MM.1S (cell line): ENCODE measurements around the gene FRAT2.
A peak's percentile ranks its signal among the peaks of the same experiment; 100 is the strongest.

Experiments used
- DNase-seq: peaks from one replicate; pipeline ENCODE4 v3.0.0-alpha.2; 2015
- H2AFZ ChIP-seq: fragments of 300-600 bp; sonication (generic); 2 replicates; pipeline ENCODE4 v1.6.0; 2016; ENCODE audit warnings: antibody characterized with exemption, low read length
- H3F3A ChIP-seq: fragments of 300-600 bp; sonication (generic); 2 replicates; pipeline ENCODE4 v1.6.1; 2016; ENCODE audit warnings: mild to moderate bottlenecking, antibody characterized with exemption, low read length, moderate library complexity, mixed read lengths; ENCODE audit not compliant: insufficient read depth
- H3K27ac ChIP-seq: fragments of 300-600 bp; sonication (generic); 2 replicates; pipeline ENCODE4 v1.5.1; 2016; ENCODE audit warnings: mild to moderate bottlenecking, low read length
- H3K27me3 ChIP-seq: fragments of 300-600 bp; sonication (generic); replicated peaks from 2 replicates; pipeline ENCODE4 v1.6.0; 2016; ENCODE audit warnings: low read length; ENCODE audit not compliant: insufficient read depth
- H3K36me3 ChIP-seq: fragments of 300-600 bp; sonication (generic); replicated peaks from 2 replicates; pipeline ENCODE4 v1.6.1; 2016; ENCODE audit warnings: mild to moderate bottlenecking, low read length, mixed read lengths; ENCODE audit not compliant: insufficient read depth
- H3K4me1 ChIP-seq: fragments of 300-600 bp; sonication (generic); 2 replicates; pipeline ENCODE4 v1.6.1; 2016; ENCODE audit warnings: low read length, mixed read lengths
- H3K4me2 ChIP-seq: fragments of 300-600 bp; sonication (generic); 2 replicates; pipeline ENCODE4 v1.6.0; 2016; ENCODE audit warnings: low read depth, low read length
- H3K4me3 ChIP-seq: fragments of 300-600 bp; sonication (generic); 2 replicates; pipeline ENCODE4 v1.5.1; 2016; ENCODE audit warnings: low read length, mixed read lengths
- H3K79me2 ChIP-seq: fragments of 300-600 bp; sonication (generic); 2 replicates; pipeline ENCODE4 v1.6.1; 2016; ENCODE audit warnings: mixed run types, low read length, mixed read lengths
- H3K9ac ChIP-seq: fragments of 300-600 bp; sonication (generic); 2 replicates; pipeline ENCODE4 v1.6.1; 2016; ENCODE audit warnings: low read length, mixed read lengths
- H3K9me2 ChIP-seq: fragments of 300-600 bp; sonication (generic); replicated peaks from 2 replicates; pipeline ENCODE4 v1.6.1; 2016; ENCODE audit warnings: mild to moderate bottlenecking, low read length, mixed read lengths; ENCODE audit not compliant: insufficient read depth
- H3K9me3 ChIP-seq: fragments of 300-600 bp; sonication (generic); replicated peaks from 2 replicates; pipeline ENCODE4 v1.6.1; 2016; ENCODE audit warnings: mild to moderate bottlenecking, low read length, mixed read lengths; ENCODE audit not compliant: insufficient read depth
- H4K20me1 ChIP-seq: fragments of 300-600 bp; sonication (generic); 2 replicates; pipeline ENCODE4 v1.6.1; 2016; ENCODE audit warnings: mild to moderate bottlenecking, low read length, moderate library complexity, mixed read lengths; ENCODE audit not compliant: insufficient read depth
- EZH2 ChIP-seq: fragments of 300-600 bp; sonication (generic); optimal IDR thresholded peaks from 2 replicates; pipeline ENCODE3; 2017; ENCODE audit warnings: low read depth, mild to moderate bottlenecking, antibody characterized with exemption, low read length, mixed read lengths
- EZH2phosphoT487 ChIP-seq: fragments of 300-600 bp; sonication (generic); IDR thresholded peaks from 2 replicates; pipeline ENCODE4 v1.6.1; 2018; ENCODE audit warnings: antibody characterized with exemption, low read length
- TF ChIP-seq, protein P1 (sequence below): fragments of 300-600 bp; sonication (generic); IDR thresholded peaks from 2 replicates; pipeline ENCODE4 v1.5.1; 2016; ENCODE audit warnings: antibody characterized with exemption, low read length, mixed read lengths

Gene FRAT2

DNA sequence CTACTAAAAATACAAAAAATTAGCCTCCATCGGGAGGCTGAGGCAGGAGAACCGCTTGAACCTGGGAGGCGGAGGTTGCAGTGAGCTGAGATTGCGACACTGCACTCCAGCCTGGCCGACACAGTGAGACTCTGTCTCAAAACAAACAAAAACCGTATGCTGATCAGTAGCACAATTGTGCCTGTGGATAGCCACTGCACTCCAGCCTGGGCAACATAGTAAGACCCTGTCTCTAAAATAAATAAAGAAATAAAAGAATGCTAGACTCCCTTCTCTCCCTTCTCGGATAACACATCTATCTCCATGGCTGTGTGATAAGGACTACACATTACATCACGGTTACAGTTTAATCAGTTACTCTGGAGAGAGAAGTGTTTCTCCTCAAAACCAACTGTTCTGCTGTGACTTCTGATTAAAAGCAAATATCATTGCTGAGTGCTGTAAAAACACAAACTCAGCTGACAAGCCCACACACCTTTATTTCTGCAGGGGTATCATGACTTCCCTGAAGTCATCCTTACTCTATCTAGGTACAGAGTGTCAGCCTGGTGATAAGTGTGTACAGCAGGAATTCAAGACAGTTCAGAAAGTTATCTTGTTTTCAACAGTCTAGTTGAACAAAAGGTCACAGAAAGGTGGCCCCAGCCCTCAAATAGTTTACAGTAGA, 36.8 kb downstream of the FRAT2 start:
- no peaks in the 10 kb centered on the region for H3K9me2 ChIP-seq
- H3K4me3 ChIP-seq, result no peak overlapping the region
- no peaks in the 10 kb centered on the region for H3F3A ChIP-seq
- no peaks in the 10 kb centered on the region for H3K9me3 ChIP-seq
- H3K79me2 ChIP-seq, result no peaks in the 10 kb centered on the region
- H4K20me1 ChIP-seq, result no peaks in the 10 kb centered on the region
- no peak overlapping the region for H3K9ac ChIP-seq
- TF ChIP-seq EZH2, result no peak
- TF ChIP-seq EZH2phosphoT487, result no peak
- TF ChIP-seq, protein P1, sequence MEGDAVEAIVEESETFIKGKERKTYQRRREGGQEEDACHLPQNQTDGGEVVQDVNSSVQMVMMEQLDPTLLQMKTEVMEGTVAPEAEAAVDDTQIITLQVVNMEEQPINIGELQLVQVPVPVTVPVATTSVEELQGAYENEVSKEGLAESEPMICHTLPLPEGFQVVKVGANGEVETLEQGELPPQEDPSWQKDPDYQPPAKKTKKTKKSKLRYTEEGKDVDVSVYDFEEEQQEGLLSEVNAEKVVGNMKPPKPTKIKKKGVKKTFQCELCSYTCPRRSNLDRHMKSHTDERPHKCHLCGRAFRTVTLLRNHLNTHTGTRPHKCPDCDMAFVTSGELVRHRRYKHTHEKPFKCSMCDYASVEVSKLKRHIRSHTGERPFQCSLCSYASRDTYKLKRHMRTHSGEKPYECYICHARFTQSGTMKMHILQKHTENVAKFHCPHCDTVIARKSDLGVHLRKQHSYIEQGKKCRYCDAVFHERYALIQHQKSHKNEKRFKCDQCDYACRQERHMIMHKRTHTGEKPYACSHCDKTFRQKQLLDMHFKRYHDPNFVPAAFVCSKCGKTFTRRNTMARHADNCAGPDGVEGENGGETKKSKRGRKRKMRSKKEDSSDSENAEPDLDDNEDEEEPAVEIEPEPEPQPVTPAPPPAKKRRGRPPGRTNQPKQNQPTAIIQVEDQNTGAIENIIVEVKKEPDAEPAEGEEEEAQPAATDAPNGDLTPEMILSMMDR, result no peak
- H3K27ac ChIP-seq, result no peak overlapping the region
- H3K27me3 ChIP-seq, result no peaks in the 10 kb centered on the region
- no peaks in the 10 kb centered on the region for H3K36me3 ChIP-seq
- DNase-seq, result no peak
- no peak overlapping the region for H3K4me2 ChIP-seq
- H2AFZ ChIP-seq, result no peak overlapping the region
- 0 out of 2 replicates have a peak, but pooled peaks cover 5% of the 10 kb centered on the region for H3K4me1 ChIP-seq

DNA sequence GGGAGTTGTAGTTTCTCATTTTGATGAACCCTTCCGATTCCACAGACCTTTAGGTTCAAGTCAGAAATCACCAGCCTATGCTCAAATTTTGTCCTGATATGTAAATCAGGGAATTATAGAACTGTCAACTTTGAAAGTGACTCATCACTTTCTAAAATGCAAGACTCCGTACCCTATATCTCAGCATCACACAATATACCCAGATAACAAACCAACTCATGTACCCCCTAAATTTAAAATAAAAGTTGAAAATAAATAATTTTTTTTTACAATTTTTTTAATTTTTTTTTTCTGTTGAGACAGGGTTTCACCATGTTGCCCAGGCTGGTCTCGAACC, 41.7 kb downstream of the FRAT2 start:
- H2AFZ ChIP-seq, result no peak overlapping the region
- no peaks in the 10 kb centered on the region for H3F3A ChIP-seq
- peaks cover 34% of the 10 kb centered on the region for H3K79me2 ChIP-seq
- H3K9ac ChIP-seq, result no peak overlapping the region
- H3K27me3 ChIP-seq, result no peaks in the 10 kb centered on the region
- no peaks in the 10 kb centered on the region for H3K4me1 ChIP-seq
- H3K4me3 ChIP-seq, result peak overlapping the region; percentile 88; the same call in 1 of the 2 replicates
- H3K27ac ChIP-seq, result no peak overlapping the region
- H3K36me3 ChIP-seq, result no peaks in the 10 kb centered on the region
- no peaks in the 10 kb centered on the region for H3K9me2 ChIP-seq
- H3K4me2 ChIP-seq, result peak overlapping the region; percentile 61; the same call in 1 of the 2 replicates
- DNase-seq, result no peak
- no peaks in the 10 kb centered on the region for H4K20me1 ChIP-seq
- TF ChIP-seq, protein P1, result no peak
- no peak for TF ChIP-seq EZH2phosphoT487
- no peak for TF ChIP-seq EZH2
- no peaks in the 10 kb centered on the region for H3K9me3 ChIP-seq

DNA sequence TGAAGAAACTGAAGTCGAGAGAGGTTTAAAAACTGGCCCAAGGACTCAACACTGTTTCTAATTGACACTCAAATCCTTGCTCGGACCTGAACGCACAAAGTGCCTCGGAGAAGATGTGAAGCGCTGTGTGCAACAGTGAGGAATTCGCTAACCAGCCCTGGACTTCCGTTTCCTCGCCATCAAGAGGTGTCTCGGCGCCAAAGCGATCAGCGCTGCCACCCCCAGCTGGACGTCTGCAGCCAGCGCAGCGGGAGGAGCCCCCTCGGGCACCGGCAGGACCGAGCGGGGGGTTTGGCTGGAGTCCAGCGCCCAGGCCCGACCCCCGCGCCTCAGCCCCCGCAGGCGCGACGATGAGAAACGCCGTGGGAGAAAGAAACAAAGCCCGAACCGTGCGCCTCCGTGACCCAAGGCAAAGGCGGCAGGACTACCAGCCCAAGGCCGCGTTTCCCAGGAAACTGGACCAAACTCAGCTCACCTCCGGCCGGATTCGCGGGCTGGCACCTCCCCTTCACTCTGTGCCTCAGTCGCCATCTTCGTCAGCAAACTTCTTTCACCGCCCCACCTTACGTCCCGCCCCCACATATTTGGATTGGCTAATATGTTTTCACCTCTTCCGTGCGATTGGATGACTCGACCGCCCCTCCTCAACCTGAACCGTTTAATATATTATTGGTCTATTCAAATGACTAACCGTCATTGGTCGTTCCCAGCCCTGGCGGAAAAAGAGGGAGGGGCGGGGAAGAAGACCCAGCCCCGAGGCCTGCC, 42.2 kb downstream of the FRAT2 start, which contains the start of gene ARHGAP19:
Gene ARHGAP19, minus strand, starts transcription at position 541 of the 765 bp plus-strand sequence. Its CDS starts 10 bp downstream, at position 531.
- TF ChIP-seq, protein P1, result peak; percentile 25
- TF ChIP-seq EZH2 (no peak), EZH2phosphoT487 (no peak)
- Histone ChIP-seq H3K27ac (peak within 1 kb of the TSS; percentile 87), H3K9ac (peak within 1 kb of the TSS; percentile 84), H3K9me3 (no peaks in the 10 kb centered on the region), H4K20me1 (no peaks in the 10 kb centered on the region), H3K36me3 (no peaks in the 10 kb centered on the region), H3K9me2 (no peaks in the 10 kb centered on the region), H3K79me2 (peaks cover 37% of the 10 kb centered on the region), H3K4me1 (no peaks in the 10 kb centered on the region), H3K4me3 (peak within 1 kb of the TSS; percentile 88), H3K27me3 (no peaks in the 10 kb centered on the region), H3F3A (no peaks in the 10 kb centered on the region), H2AFZ (peak within 1 kb of the TSS; percentile 90), H3K4me2 (peak within 1 kb of the TSS; percentile 61)
- DNase-seq, result peak; percentile 98
